ENCODE data around the gene ELFN1.

ELFN1 gene

DNA sequence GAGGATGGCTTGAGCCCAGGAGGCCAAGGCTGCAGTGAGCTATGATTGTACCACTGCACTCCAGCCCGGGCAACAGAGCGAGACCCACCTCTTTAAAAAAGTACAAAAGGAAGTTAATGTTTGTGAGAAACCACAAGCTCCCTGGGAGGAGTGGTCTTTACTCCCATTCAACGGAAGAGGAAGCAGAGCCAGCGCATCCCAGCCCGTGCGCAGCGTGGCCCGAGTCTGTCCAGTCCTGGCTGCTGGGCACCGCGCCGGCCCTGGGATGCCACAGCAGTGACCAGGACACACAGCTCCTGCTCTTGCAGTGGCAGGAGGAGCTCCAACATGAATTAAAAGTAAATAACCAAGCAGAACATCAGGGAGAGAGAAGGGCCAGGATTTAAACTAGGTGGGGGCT, 68.4 kb downstream of the ELFN1 start:
- no peaks in the 10 kb centered on the region for H3K27me3 ChIP-seq (ENCODE audit: insufficient read depth, low read length)
- no peak overlapping the region for H3K9ac ChIP-seq (ENCODE audit: low read depth, low read length)
- H3K9me3 ChIP-seq (ENCODE audit: insufficient read depth, low read depth, low read length), result no peaks in the 10 kb centered on the region
- H3K4me1 ChIP-seq (ENCODE audit: insufficient read depth, low read length), result no peaks in the 10 kb centered on the region
- no peak overlapping the region for H3K4me3 ChIP-seq (ENCODE audit: low read length)
- H3K36me3 ChIP-seq (ENCODE audit: insufficient read depth, low read depth, low read length), result no peaks in the 10 kb centered on the region
- no peak overlapping the region for H3K27ac ChIP-seq (ENCODE audit: low read length)

DNA sequence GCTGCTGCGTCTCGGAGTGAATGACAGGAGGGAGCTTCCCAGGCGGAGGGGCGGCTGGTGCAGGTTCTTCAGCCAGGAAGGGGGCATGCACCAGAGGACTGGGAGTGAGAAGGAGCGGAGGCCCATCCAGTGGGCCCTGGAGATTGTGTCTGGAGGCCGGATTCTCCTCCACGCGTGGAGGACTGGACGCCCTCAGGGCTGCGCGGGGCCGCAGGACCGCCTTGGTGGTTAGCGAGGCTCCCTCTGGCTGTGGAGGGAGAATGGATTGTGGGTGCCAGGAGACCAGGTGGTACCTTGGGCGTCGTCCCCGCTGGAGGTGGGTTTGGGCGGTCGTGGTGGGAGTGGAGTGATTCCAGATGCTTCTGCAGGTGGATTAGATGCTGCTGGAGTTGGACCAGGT, 68.9 kb downstream of the ELFN1 start:
- Histone ChIP-seq H3K9ac (ENCODE audit: low read depth, low read length) (no peak overlapping the region), H3K27me3 (ENCODE audit: insufficient read depth, low read length) (no peaks in the 10 kb centered on the region), H3K4me3 (ENCODE audit: low read length) (no peak overlapping the region), H3K27ac (ENCODE audit: low read length) (no peak overlapping the region), H3K9me3 (ENCODE audit: insufficient read depth, low read depth, low read length) (no peaks in the 10 kb centered on the region), H3K4me1 (ENCODE audit: insufficient read depth, low read length) (no peaks in the 10 kb centered on the region), H3K36me3 (ENCODE audit: insufficient read depth, low read depth, low read length) (no peaks in the 10 kb centered on the region)

GRCh38 chr7:1739593-1739992, 69.5 kb downstream of the ELFN1 start:
- Histone ChIP-seq H3K4me1 (ENCODE audit: insufficient read depth, low read length) (no peaks in the 10 kb centered on the region), H3K27ac (ENCODE audit: low read length) (no peak overlapping the region), H3K9ac (ENCODE audit: low read depth, low read length) (no peak overlapping the region), H3K4me3 (ENCODE audit: low read length) (no peak overlapping the region), H3K36me3 (ENCODE audit: insufficient read depth, low read depth, low read length) (no peaks in the 10 kb centered on the region), H3K27me3 (ENCODE audit: insufficient read depth, low read length) (no peaks in the 10 kb centered on the region), H3K9me3 (ENCODE audit: insufficient read depth, low read depth, low read length) (no peaks in the 10 kb centered on the region)

DNA sequence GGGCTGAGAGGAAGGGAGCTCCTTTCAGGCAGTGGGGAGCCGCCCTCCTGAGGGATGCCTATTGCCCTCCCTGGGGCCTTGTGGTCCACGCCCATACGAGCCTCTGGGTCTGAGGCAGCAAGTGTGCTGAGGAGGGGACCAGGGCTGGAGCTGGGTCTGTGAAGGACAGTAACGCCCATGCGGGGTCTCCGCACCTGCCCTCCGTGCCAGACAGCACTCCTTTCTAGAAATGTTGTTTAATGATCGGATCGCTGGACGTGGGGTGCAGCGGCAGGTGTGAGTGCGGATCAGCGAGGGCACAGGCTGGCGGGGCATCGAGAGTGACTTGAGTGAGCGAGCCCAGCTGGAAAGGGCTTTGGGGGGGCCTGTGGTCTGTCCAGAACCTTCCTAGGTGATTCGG, 70.1 kb downstream of the ELFN1 start:
- Histone ChIP-seq H3K27me3 (ENCODE audit: insufficient read depth, low read length) (no peaks in the 10 kb centered on the region), H3K4me3 (ENCODE audit: low read length) (no peak overlapping the region), H3K27ac (ENCODE audit: low read length) (no peak overlapping the region), H3K9me3 (ENCODE audit: insufficient read depth, low read depth, low read length) (no peaks in the 10 kb centered on the region), H3K9ac (ENCODE audit: low read depth, low read length) (no peak overlapping the region), H3K4me1 (ENCODE audit: insufficient read depth, low read length) (no peaks in the 10 kb centered on the region), H3K36me3 (ENCODE audit: insufficient read depth, low read depth, low read length) (no peaks in the 10 kb centered on the region)

DNA sequence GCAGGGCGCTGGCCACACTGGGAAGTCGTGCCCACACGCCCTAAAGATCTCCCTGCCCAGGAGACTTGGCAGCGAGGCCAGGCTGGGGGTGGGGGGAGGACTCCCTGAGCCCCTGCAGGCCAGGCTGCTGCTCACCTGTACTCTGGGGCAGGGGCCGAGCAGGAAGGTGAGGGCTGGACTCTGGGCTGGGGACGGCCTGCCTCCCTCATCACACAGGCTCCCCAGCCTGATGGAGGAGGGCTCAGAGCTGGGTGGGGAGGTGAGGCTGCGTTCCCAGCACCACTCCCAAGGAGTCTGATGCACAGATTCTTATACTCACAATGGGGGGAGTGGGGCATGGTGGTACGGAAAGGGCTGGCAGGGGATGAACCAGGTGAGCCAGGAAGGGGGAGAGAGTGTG, 71.2 kb downstream of the ELFN1 start:
- no peaks in the 10 kb centered on the region for H3K4me1 ChIP-seq (ENCODE audit: insufficient read depth, low read length)
- H3K27ac ChIP-seq (ENCODE audit: low read length), result no peak overlapping the region
- no peak overlapping the region for H3K9ac ChIP-seq (ENCODE audit: low read depth, low read length)
- no peak overlapping the region for H3K4me3 ChIP-seq (ENCODE audit: low read length)
- H3K27me3 ChIP-seq (ENCODE audit: insufficient read depth, low read length), result no peaks in the 10 kb centered on the region
- no peaks in the 10 kb centered on the region for H3K36me3 ChIP-seq (ENCODE audit: insufficient read depth, low read depth, low read length)
- H3K9me3 ChIP-seq (ENCODE audit: insufficient read depth, low read depth, low read length), result no peaks in the 10 kb centered on the region

GRCh38 chr7:1741751-1742554, 71.9 kb downstream of the ELFN1 start:
- H3K9me3 ChIP-seq (ENCODE audit: insufficient read depth, low read depth, low read length), result no peaks in the 10 kb centered on the region
- H3K27me3 ChIP-seq (ENCODE audit: insufficient read depth, low read length), result no peaks in the 10 kb centered on the region
- no peak overlapping the region for H3K4me3 ChIP-seq (ENCODE audit: low read length)
- no peak overlapping the region for H3K9ac ChIP-seq (ENCODE audit: low read depth, low read length)
- H3K4me1 ChIP-seq (ENCODE audit: insufficient read depth, low read length), result no peaks in the 10 kb centered on the region
- H3K27ac ChIP-seq (ENCODE audit: low read length), result no peak overlapping the region
- H3K36me3 ChIP-seq (ENCODE audit: insufficient read depth, low read depth, low read length), result no peaks in the 10 kb centered on the region

- H3K27ac ChIP-seq (ENCODE audit: low read length), result no peak overlapping the region
Observed at GRCh38 chr7:1742555-1743303, 72.7 kb downstream of the ELFN1 start.

DNA sequence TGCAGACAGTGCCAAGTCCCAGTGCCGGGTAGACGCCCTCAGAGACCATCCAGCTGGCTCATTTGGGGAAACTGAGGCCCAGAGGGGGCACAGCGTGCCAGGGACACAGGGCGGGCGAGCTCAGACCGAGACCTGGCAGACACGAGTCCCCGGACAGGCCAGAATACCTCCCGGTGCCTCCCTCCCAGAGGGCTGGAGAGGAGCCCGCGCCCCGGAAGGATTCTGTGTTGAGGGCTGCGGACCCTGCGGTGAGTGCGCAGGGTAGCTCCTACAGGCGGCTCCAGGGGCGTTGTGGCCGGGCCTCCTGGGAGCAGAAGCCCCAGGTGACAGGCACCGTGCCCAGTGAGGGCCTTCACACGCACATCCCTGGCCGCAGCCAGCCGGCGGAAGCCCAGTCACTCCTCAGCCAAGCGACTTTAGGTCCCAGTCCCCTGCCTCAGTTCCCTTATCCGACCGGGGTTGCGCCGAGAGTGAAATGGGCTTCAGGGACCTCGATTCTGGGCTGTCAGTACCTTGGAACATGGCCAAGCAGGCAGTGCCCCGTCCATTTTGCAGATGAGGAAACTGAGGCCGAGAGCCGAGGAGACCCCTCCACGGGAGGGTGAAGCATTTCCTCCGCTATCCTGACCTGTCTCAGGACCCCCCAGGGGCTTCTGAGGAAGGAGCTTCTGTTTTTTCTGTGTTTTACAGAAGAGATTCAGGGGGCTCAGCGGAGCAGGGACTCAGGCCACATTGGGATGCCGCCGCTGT, 73.6 kb downstream of the ELFN1 start:
- no peaks in the 10 kb centered on the region for H3K27me3 ChIP-seq (ENCODE audit: insufficient read depth, low read length)
- no peaks in the 10 kb centered on the region for H3K9me3 ChIP-seq (ENCODE audit: insufficient read depth, low read depth, low read length)
- H3K4me3 ChIP-seq (ENCODE audit: low read length), result no peak overlapping the region
- no peaks in the 10 kb centered on the region for H3K4me1 ChIP-seq (ENCODE audit: insufficient read depth, low read length)
- H3K36me3 ChIP-seq (ENCODE audit: insufficient read depth, low read depth, low read length), result no peaks in the 10 kb centered on the region
- no peak overlapping the region for H3K9ac ChIP-seq (ENCODE audit: low read depth, low read length)
- H3K27ac ChIP-seq (ENCODE audit: low read length), result no peak overlapping the region

More at GRCh38 chr7:1742555-1743303, 72.7 kb downstream of the ELFN1 start:
- Histone ChIP-seq H3K4me1 (ENCODE audit: insufficient read depth, low read length) (no peaks in the 10 kb centered on the region), H3K4me3 (ENCODE audit: low read length) (no peak overlapping the region), H3K27me3 (ENCODE audit: insufficient read depth, low read length) (no peaks in the 10 kb centered on the region), H3K36me3 (ENCODE audit: insufficient read depth, low read depth, low read length) (no peaks in the 10 kb centered on the region), H3K9ac (ENCODE audit: low read depth, low read length) (no peak overlapping the region), H3K9me3 (ENCODE audit: insufficient read depth, low read depth, low read length) (no peaks in the 10 kb centered on the region)

GRCh38 chr7:1744296-1745017, 74.4 kb downstream of the ELFN1 start:
- Histone ChIP-seq H3K9me3 (ENCODE audit: insufficient read depth, low read depth, low read length) (no peaks in the 10 kb centered on the region), H3K27me3 (ENCODE audit: insufficient read depth, low read length) (no peaks in the 10 kb centered on the region), H3K9ac (ENCODE audit: low read depth, low read length) (no peak overlapping the region), H3K4me1 (ENCODE audit: insufficient read depth, low read length) (no peaks in the 10 kb centered on the region), H3K27ac (ENCODE audit: low read length) (no peak overlapping the region), H3K36me3 (ENCODE audit: insufficient read depth, low read depth, low read length) (no peaks in the 10 kb centered on the region), H3K4me3 (ENCODE audit: low read length) (no peak overlapping the region)

GRCh38 chr7:1745018-1745532, 75.0 kb downstream of the ELFN1 start:
- Histone ChIP-seq H3K9me3 (ENCODE audit: insufficient read depth, low read depth, low read length) (no peaks in the 10 kb centered on the region), H3K27me3 (ENCODE audit: insufficient read depth, low read length) (no peaks in the 10 kb centered on the region), H3K4me1 (ENCODE audit: insufficient read depth, low read length) (no peaks in the 10 kb centered on the region), H3K36me3 (ENCODE audit: insufficient read depth, low read depth, low read length) (no peaks in the 10 kb centered on the region), H3K4me3 (ENCODE audit: low read length) (no peak overlapping the region), H3K9ac (ENCODE audit: low read depth, low read length) (no peak overlapping the region), H3K27ac (ENCODE audit: low read length) (no peak overlapping the region)

Data from iPS-20b (cell line).